GM13976 (cell line): ENCODE results near the gene WDR7.

Experiments used
- DNase-seq: peaks from one replicate; pipeline ENCODE4 v3.0.0; 2012; ENCODE audit warnings: low spot score
- in situ Hi-C: fragments of 300-500 bp; cut with MboI; formaldehyde crosslinking; loops from one replicate; pipeline ENCODE4 v1.12.0; 2022; ENCODE audit warnings: low sequenced_read_pairs, mixed read lengths, inconsistent platforms; ENCODE audit not compliant: unreplicated experiment
- TF ChIP-seq, protein P1 (sequence below): IDR thresholded peaks from 2 replicates; pipeline ENCODE4 v1.5.1; 2012; ENCODE audit warnings: borderline replicate concordance, mild to moderate bottlenecking; ENCODE audit not compliant: insufficient read depth; ENCODE audit errors: extremely low read depth, missing control alignments, control extremely low read depth

Gene WDR7

DNA sequence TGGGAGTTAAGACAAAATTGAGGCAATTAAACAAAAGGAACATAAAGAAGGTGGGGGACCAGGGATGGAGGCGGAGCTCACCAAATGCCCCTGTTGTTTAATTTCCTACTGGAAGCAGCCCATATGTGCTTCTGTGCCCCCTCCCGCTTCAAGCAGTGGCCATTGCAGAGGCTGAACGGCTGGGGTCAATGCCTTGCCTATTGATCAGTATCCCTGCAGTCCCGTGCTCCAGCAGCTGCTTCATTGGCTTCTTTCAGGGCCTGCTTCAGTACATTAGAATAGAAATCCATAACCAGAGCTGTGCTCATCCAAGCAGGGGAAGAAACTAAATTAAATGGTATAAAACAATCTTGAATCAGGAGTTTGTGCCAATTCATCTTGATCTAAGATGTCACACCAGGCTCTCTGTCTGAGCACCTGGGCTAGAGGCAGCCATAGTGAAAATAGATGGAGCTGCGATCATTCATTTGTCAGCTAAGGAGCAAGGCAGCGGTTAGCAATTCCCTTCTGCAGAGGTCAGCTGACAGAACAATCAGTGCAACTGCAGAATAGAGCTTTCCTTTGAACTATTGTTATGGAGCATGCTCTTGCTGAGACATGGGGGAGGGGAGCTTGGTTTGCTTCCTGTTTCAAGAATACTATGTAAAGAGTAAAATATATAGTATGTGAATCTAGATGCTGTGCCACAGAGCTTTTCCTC lies 222.4 kb downstream of the WDR7 start:
- TF ChIP-seq, protein P1, sequence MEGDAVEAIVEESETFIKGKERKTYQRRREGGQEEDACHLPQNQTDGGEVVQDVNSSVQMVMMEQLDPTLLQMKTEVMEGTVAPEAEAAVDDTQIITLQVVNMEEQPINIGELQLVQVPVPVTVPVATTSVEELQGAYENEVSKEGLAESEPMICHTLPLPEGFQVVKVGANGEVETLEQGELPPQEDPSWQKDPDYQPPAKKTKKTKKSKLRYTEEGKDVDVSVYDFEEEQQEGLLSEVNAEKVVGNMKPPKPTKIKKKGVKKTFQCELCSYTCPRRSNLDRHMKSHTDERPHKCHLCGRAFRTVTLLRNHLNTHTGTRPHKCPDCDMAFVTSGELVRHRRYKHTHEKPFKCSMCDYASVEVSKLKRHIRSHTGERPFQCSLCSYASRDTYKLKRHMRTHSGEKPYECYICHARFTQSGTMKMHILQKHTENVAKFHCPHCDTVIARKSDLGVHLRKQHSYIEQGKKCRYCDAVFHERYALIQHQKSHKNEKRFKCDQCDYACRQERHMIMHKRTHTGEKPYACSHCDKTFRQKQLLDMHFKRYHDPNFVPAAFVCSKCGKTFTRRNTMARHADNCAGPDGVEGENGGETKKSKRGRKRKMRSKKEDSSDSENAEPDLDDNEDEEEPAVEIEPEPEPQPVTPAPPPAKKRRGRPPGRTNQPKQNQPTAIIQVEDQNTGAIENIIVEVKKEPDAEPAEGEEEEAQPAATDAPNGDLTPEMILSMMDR = no peak
- in situ Hi-C loops = loop anchor here (25.0 kb wide), 1 partner anchor 564 kb away; the partner anchor contains the start of gene ONECUT2
- no peak for DNase-seq

DNA sequence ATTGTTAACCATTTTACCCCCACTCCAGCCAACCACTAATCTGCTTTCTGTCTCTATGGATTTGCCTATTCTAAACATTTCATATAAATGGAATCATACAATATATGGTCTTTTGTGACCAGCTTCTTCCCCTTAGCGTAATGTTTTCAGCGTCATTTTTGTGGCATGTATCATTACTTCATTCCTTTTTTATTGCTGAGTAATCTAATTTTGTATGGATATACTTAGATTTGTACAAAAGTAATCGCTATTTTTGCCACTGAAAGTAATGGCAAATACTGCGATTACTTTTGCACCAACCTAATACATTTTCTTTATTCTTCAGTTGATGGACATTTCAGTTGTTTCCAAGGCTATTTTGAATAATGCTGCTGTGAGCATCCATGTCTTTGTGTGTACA lies 227.6 kb downstream of the WDR7 start:
- TF ChIP-seq, protein P1 = no peak
- no peak for DNase-seq
- in situ Hi-C loops = no loop called here

DNA sequence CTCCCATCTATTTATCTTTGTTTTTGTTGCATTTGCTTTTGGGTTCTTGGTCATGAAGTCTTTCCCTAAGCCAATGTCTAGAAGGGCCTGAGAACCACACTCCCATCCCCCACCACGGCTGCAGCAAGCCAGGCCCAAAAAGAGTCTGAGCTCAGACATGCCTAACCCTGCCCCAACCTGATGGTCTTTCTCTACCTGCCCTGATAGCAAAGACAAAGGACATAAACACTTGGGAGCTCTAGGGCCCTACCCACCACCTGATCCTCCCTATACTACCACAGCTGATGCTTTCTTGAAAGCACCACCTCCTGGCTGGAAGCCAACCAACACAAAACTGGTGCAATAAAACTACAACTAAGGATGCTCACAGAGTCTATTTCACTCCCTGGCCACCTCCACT lies 233.4 kb downstream of the WDR7 start:
- TF ChIP-seq, protein P1 = no peak
- no peak for DNase-seq
- in situ Hi-C loops = no loop called here

DNA sequence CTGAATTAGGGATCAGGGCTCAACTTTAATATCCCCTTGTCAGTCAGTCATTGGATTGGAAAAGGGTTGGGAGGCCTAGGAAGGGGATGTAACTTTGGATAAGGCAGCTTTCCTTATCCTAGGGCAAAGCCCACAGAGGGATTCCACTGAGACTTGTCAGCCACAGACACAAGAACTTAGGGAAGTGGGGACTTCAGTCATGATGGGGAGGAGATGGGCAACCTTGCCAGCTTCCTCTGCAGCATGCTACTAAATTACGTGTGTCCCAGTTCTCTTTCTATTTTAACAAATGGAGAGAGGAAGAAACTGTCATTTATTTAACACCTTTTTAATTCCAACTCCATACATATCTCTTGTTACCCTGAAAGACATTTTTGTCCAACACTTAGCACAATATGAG lies 237.8 kb downstream of the WDR7 start:
- TF ChIP-seq, protein P1 = no peak
- no peak for DNase-seq
- in situ Hi-C loops = no loop called here

DNA sequence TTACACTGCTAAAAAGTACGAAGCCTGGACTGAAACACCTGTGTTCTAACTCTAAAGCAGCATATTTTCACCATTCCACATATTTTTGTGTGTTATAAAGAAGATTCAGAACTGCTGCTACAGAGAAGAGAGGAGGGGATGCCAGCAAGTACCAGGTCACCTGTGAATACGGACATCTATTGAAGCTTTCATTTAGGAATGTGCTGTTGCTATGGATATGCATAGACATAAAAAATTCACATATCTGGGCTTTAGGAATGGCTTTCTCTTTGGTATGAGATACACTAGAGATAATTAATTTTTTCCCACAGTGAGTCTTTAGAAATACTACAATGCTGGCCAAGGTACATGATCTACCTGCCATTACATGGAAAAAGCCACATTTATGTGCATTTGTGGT lies 238.5 kb downstream of the WDR7 start:
- no peak for DNase-seq
- TF ChIP-seq, protein P1 = no peak
- in situ Hi-C loops = no loop called here

DNA sequence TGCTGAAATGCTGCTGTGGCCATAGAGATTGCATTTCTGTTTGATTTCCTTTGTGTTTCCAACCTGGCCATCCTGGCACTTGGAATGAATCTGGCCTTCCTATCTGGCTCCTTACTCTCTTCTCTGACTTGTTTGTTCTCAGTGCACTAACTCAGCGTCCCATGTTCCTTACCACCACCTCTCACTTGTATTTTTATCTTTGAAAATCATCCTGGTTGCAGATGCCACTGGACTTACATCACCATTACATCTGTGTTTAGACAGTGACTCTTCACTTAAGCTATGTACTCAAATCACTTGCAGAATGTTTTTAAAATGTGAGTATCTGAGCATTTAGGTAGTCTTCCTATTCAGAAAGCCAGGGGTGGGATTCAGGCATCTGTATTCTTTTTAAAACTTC lies 239.5 kb downstream of the WDR7 start:
- TF ChIP-seq, protein P1 = no peak
- DNase-seq = no peak
- in situ Hi-C loops = no loop called here

DNA sequence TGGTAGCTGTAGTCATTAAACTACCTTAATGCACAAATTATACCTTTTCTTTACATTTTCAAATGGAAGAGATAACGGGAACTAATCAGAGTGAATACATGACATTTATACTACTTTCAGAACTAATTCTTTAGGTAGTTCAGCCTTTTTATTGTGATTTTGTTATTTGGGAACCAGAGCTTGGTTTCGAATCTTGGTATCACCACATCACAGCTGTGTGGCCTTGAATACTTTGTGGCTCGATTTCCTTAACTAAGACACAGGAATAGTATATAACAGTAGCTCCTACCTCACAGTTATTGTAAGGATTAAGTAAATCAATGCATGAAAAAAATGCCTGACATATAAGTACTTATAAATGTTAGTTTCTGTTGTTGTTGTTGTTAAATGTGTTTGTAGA lies 240.0 kb downstream of the WDR7 start:
- in situ Hi-C loops = no loop called here
- TF ChIP-seq, protein P1 = no peak
- DNase-seq = no peak
